DOHH2 (cell line): ENCODE results near the gene TFIP11.

Experiments used
- H3F3A ChIP-seq: fragments of 200-600 bp; sonication (generic), shearing (Covaris generic); 2 replicates; pipeline ENCODE4 v1.6.0; 2016; ENCODE audit warnings: antibody characterized with exemption, mild to moderate bottlenecking; ENCODE audit not compliant: control insufficient read depth, insufficient read depth
- H3K27ac ChIP-seq: fragments of 200-600 bp; sonication (generic); 2 replicates; pipeline ENCODE4 v1.5.1; 2014; ENCODE audit warnings: low read depth, mild to moderate bottlenecking, low read length, moderate library complexity
- H3K27me3 ChIP-seq: fragments of 200-600 bp; sonication (generic); 2 replicates; pipeline ENCODE4 v1.6.1; 2014; ENCODE audit warnings: mild to moderate bottlenecking, low read length, mixed read lengths; ENCODE audit not compliant: control insufficient read depth
- H3K36me3 ChIP-seq: fragments of 200-600 bp; sonication (generic); 2 replicates; pipeline ENCODE4 v1.6.1; 2014; ENCODE audit warnings: mild to moderate bottlenecking, low read length, moderate library complexity, mixed read lengths; ENCODE audit not compliant: control insufficient read depth
- H3K4me1 ChIP-seq: fragments of 200-600 bp; sonication (generic); 2 replicates; pipeline ENCODE4 v1.6.1; 2014; ENCODE audit warnings: mild to moderate bottlenecking, low read length, mixed read lengths; ENCODE audit not compliant: control insufficient read depth
- H3K4me2 ChIP-seq: fragments of 200-600 bp; sonication (generic); 2 replicates; pipeline ENCODE4 v1.6.0; 2014; ENCODE audit warnings: mild to moderate bottlenecking, low read length, moderate library complexity
- H3K4me3 ChIP-seq: fragments of 200-600 bp; sonication (generic); 2 replicates; pipeline ENCODE4 v1.5.1; 2014; ENCODE audit warnings: mild to moderate bottlenecking, low read length, mixed read lengths
- H3K79me2 ChIP-seq: fragments of 200-600 bp; sonication (generic); 2 replicates; pipeline ENCODE4 v1.6.1; 2014; ENCODE audit warnings: mild to moderate bottlenecking, low read length, mixed read lengths; ENCODE audit not compliant: control insufficient read depth
- H3K9me2 ChIP-seq: fragments of 200-600 bp; sonication (generic); replicated peaks from 2 replicates; pipeline ENCODE4 v1.6.1; 2014; ENCODE audit warnings: mild to moderate bottlenecking, low read length, mixed read lengths; ENCODE audit not compliant: control insufficient read depth
- H3K9me3 ChIP-seq: fragments of 200-600 bp; sonication (generic); 2 replicates; pipeline ENCODE4 v1.6.1; 2014; ENCODE audit warnings: antibody characterized with exemption, low read length, mixed read lengths; ENCODE audit not compliant: control insufficient read depth, insufficient read depth
- H4K20me1 ChIP-seq: fragments of 200-600 bp; sonication (generic); 2 replicates; pipeline ENCODE4 v1.6.0; 2014; ENCODE audit warnings: low read depth, mild to moderate bottlenecking, antibody characterized with exemption, low read length, moderate library complexity; ENCODE audit not compliant: control insufficient read depth, insufficient read depth
- EZH2phosphoT487 ChIP-seq: fragments of 200-600 bp; sonication (generic); IDR thresholded peaks from 2 replicates; pipeline ENCODE4 v1.6.1; 2017; ENCODE audit warnings: borderline replicate concordance, mild to moderate bottlenecking, antibody characterized with exemption, low read length, moderate library complexity, mixed read lengths
- TF ChIP-seq, protein P1 (sequence below): fragments of 200-600 bp; sonication (generic); IDR thresholded peaks from one replicate; pipeline ENCODE4 v1.5.1; 2014; ENCODE audit warnings: antibody characterized with exemption, mild to moderate bottlenecking, low read depth, low read length; ENCODE audit not compliant: poor library complexity, severe bottlenecking

TFIP11 gene

DNA sequence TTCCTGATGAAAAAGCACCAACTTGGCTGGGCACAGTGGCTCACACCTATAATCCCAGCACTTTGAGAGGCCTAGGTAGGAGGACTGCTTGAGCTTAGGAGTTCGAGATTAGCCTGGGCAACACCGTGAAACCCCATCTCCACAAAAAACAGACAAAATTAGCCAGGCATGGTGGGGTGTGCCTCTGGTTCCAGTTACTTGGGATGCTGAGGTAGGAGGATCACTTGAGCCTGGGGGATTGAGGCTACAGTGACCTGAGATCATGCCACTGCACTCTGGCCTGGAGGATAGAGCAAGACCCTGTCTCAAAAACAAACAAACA lies 31.7 kb downstream of the TFIP11 start:
- peaks cover 78% of the 10 kb centered on the region for H3K36me3 ChIP-seq
- peaks cover 99% of the 10 kb centered on the region for H3K79me2 ChIP-seq
- H3F3A ChIP-seq, result peaks cover 37% of the 10 kb centered on the region
- H3K4me1 ChIP-seq, result peaks cover 77% of the 10 kb centered on the region
- peak overlapping the region; percentile 98 for H3K27ac ChIP-seq
- no peaks in the 10 kb centered on the region for H3K27me3 ChIP-seq
- H3K9me2 ChIP-seq, result no peaks in the 10 kb centered on the region
- peak overlapping the region; percentile 97 for H3K4me3 ChIP-seq
- no peak for TF ChIP-seq EZH2phosphoT487
- TF ChIP-seq, protein P1, sequence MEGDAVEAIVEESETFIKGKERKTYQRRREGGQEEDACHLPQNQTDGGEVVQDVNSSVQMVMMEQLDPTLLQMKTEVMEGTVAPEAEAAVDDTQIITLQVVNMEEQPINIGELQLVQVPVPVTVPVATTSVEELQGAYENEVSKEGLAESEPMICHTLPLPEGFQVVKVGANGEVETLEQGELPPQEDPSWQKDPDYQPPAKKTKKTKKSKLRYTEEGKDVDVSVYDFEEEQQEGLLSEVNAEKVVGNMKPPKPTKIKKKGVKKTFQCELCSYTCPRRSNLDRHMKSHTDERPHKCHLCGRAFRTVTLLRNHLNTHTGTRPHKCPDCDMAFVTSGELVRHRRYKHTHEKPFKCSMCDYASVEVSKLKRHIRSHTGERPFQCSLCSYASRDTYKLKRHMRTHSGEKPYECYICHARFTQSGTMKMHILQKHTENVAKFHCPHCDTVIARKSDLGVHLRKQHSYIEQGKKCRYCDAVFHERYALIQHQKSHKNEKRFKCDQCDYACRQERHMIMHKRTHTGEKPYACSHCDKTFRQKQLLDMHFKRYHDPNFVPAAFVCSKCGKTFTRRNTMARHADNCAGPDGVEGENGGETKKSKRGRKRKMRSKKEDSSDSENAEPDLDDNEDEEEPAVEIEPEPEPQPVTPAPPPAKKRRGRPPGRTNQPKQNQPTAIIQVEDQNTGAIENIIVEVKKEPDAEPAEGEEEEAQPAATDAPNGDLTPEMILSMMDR, result no peak
- H3K9me3 ChIP-seq, result no peaks in the 10 kb centered on the region
- no peaks in the 10 kb centered on the region for H4K20me1 ChIP-seq
- peak overlapping the region; percentile 98 for H3K4me2 ChIP-seq

DNA sequence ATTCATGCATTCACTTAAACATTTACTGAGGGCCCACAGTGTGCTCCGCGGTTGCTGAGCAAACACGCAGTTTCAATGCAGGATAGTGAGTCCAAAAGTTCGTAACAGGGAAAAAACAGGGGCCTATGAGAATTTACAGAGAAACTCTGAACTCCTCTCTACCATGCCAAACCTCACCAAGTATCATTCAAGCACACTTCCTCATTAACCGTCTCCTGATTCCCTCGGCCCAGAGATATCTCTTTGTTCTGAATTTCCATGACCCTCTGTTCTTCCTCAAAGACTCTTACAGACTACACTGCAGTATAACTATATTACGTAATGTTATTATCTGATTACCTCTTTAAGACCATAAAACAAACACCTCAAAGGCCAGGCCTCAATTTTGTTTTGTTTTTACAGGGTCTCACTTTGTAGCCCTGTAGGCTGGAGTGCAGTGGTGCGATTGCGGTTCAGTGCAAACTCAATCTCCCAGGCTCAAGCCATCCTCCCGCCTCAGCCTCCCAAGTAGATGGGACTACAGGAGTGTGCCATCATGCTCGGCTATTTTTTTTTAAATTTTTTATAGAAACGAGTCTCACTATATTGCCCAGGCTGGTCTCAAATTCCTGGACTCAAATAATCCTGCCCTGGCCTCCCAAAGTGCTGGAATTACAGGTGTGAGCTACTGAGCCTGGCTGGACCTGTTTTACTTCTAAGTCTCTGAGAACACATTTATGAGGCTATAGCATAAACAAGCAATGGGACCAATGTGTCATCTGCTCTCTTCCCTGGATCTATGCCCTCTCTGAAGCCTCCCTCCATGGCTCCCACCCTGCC lies 32.3 kb downstream of the TFIP11 start:
- Histone ChIP-seq H4K20me1 (no peaks in the 10 kb centered on the region), H3K9me2 (no peaks in the 10 kb centered on the region), H3K27ac (peak overlapping the region; percentile 98), H3K36me3 (peaks cover 76% of the 10 kb centered on the region), H3F3A (peaks cover 35% of the 10 kb centered on the region), H3K4me2 (peak overlapping the region; percentile 98), H3K4me3 (peak overlapping the region; percentile 97), H3K79me2 (peaks cover 98% of the 10 kb centered on the region), H3K9me3 (no peaks in the 10 kb centered on the region), H3K27me3 (no peaks in the 10 kb centered on the region), H3K4me1 (peaks cover 72% of the 10 kb centered on the region)
- TF ChIP-seq, protein P1, result no peak
- no peak for TF ChIP-seq EZH2phosphoT487

- Histone ChIP-seq H3K4me3 (peak overlapping the region; percentile 97), H3K9me2 (no peaks in the 10 kb centered on the region), H3K4me1 (peaks cover 68% of the 10 kb centered on the region), H3K9me3 (no peaks in the 10 kb centered on the region), H3K27ac (peak overlapping the region; percentile 98), H3K36me3 (peaks cover 83% of the 10 kb centered on the region), H4K20me1 (no peaks in the 10 kb centered on the region), H3K27me3 (no peaks in the 10 kb centered on the region), H3F3A (peaks cover 29% of the 10 kb centered on the region), H3K79me2 (peaks cover 98% of the 10 kb centered on the region), H3K4me2 (peak overlapping the region; percentile 98)
- TF ChIP-seq, protein P1, result peak; percentile 36
- no peak for TF ChIP-seq EZH2phosphoT487
Observed at GRCh38 chr22:26479043-26479791, 33.1 kb downstream of the TFIP11 start.
